TTC549 (cell line): ENCODE results near the gene RALGPS1.
"Not testable (repeated sequence)": the region's sequence is repeated elsewhere in the genome, so short reads cannot be mapped to it uniquely, and the experiment has no call there.

Experiments used
- FAIRE-seq: peaks from 2 replicates; lab custom pipeline; 2012; peaks lifted over from hg19 to GRCh38; lab: Jason Lieb, UNC

The RALGPS1 gene

DNA sequence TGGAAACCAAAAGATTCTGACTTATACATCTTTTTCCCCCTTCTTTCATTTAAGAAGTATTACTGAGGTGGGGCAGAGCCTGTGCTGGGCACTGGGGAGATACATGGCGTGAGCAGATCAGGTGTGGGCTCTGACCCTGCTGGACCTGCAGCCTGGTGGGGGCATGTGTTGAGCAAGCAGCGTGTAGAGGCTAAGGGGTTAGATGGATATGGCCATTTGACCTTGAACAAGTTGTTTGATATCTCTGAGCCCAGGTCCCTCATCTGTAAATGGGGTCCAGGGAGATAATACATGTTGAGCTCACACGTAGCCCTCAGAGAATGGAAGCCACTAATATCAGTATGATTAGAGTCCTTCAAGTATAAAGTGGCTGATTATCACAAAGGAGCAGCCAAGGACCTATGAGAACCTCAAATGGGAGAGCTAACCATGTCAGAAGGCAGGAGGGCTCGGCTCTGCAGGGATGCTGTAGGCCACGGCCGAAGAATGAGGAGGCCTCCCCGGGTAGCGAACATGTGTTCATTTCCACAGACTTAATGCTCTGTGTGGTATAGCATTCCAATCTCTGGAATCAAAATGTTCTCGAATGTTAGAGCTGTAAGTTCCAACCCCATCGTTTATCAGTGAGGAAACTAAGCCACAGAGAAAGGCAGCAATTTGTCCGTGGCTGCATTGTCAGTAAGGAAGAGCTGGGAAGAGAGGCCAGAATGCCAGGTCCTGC is 223.2 kb downstream of the RALGPS1 start:
- FAIRE-seq = no peak

DNA sequence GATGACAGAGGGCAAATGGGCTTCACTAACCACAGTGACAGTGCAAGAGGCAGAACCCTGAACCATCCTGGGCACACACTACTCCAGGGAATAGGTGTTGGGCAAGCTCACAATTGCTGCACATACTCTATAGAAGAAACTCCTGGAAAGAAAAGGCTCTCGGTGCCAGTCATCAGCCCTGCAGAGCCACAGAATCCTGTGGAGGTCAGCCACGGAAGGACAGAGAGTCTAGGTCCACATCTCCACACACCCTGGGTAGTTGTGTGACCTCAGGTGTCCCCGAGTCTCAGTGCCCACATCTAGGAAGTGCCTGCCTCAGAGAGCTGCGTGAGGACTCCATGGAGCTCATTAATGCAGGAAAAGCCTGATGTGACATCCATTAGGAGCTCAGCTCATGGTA is 223.9 kb downstream of the RALGPS1 start:
- no peak for FAIRE-seq

DNA sequence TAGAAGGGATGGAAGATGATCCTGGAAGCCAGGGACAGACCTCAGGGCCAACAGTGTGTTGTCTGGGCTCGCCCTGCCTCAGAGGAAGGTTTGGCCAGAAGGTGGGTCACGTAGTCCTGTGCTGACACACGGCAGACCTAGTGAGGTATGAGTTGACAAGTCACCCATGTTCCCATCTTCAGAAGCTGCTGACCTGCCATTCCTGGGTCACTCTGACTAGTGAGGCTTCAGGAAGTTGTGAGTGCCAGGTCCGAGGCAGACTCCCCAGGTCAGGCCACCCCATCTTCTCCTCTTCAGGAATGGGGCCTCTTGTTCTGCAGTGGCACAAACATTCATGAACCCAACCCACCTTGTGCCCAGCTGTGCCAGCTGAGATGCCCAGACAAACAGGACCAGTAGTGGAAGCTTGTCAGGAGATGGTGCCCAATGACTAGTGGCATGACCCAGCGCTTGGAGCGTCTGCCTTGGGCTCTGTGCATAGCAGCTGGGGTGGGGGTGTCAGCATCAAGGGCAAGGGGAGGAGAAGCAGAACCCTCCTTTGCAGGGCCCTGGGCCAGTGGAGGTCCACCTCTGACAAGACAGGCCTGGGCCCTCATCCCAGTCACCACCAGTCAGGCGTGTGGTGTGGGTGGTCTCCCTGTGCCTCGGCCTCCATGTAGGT is 224.6 kb downstream of the RALGPS1 start:
- no peak for FAIRE-seq

DNA sequence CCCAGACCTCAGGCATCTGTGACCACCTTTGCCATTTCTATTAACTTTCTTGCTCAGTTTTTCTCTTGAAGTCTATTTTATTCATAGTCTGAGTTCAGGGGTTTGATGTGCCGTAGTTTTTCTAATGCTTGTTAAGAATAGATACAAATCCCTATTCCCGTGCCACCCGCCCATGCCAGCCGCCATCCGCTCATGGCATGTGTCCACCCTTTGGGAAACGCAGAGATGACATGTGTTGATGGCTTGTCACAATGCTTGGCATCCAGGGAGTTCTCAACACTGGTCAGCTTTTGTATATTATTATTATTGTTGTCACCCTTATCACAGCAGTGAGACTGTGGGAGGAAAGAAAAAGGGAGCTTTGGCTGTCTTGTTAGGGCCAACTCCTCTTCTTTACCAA is 225.2 kb downstream of the RALGPS1 start:
- FAIRE-seq = no peak

DNA sequence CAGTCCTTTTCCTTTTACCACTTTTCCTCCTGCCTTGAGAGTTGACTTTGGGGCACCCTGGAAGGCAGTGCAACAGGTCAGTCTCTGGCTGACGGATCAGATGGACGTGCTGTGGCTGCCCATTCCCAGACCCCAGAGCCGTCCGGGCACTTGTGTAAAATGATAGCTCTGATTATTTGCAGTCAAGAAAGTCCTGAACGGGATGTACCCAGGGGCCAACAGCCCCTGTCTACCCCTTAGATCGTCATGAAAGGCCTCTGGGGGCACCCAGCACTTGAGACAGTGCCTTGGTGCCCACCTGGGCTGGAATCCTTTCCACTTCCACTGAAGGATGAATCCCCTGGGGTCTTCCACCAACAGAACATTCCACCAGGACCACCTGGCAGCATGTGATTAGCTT is 225.6 kb downstream of the RALGPS1 start:
- FAIRE-seq = no peak

DNA sequence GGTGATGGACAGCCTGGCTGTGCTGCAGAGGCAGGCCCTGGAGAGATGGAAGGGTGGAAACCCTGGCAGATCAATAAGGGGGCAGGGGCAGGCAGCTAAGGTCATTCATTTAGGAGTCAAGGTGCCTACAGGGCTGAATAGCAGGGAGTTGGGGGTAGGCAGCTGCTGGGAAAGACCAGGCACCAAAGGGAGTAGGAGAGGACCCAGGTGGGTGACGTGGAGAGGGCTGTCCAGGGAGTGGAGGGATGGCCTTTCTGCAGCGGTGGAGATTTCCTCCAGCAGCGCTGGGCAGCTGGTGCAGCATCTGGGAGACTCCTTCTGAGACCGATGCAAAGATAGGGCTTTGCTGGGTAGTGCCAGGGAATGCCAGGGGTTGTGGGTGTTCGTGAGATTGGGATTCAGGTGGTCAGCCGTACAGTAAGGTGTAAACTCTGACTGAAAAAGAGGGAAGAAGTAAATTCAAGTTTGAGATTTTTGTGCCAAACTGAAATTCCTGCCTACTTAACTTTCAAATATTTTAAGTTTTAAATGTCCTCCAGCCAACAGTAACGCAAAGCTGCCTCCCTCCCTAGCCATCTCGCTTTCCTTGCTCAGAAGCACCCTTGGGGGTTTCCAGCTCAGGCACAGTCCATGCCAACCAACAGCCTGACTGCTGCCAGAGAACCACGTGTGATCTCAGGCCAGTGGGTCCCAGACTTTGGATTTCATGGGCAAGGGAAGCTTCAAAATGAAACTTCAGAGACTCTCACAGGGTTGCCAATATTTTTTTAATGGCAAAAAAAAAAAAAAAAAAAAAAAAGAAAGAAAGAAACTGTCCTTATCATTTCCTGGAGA is 226.5 kb downstream of the RALGPS1 start:
- FAIRE-seq = no peak

DNA sequence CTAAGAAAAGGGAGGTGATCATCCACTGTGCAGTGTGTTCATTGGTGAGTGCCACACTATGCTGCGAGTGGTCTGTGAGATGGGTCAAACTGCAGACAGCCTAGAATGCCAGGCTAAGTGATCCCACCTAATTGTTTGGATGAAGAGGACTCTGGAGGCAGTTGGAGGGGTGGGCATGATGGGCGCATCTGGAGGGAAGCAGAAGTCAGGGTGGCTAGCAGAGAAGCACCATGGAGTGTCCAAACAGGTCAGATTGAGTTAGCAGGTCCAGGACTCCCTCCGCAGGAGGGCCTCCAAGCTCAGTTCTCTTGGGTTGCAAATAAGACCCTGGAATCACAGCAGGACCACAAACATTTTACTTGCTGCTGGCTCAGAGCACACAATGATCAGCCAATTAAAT is 227.7 kb downstream of the RALGPS1 start:
- no peak for FAIRE-seq

DNA sequence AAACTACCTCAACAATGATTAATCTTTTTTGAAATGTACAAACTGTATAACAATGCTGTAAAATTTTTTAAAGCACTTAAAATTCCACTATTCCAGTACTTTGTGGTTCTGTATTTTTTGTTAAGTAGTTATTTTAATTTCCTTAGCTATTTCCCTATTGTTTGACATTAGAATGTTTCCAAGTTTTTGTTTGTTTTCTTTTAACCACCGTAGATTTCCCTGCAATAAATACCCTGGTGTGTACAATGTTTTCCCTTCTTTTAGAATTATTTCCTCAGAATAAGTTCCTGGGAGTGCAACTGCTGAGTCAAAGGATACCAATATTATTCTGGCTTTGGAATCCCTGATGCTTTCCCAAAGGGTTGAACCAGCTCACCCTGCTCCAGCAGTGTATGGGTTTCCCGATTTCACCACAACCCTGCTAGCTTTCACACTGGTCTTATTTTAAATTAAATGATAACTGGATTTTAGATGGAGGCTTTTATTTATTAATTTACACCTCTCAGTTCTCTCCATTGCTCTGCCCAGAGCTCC is 228.4 kb downstream of the RALGPS1 start:
- FAIRE-seq = no peak

DNA sequence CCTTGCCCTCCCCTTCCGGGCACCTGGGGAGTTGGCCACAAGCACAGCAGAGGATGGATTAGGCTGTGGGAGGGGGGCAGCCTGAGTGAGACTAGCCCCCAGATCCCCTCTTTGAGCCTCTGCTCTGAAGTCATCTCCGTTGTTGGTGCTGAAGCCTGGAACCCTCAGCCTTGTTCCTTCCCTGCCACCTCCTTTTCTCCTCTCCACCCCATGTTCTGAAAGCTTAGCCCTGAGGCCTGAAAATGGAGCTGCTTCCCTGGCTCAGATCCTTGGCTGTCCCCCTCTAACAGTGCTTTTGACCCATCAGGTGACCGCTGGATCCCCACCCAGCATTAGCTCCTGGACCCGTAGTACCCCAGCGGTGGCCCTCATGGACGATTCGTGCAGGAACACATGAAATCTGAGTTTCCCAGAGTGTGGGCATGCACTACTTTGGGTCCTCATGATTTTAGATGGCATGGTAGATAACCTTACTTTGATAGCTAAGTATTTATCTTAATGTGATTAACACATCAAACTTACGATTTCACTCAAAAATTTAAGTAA is 229.4 kb downstream of the RALGPS1 start:
- FAIRE-seq = no peak

DNA sequence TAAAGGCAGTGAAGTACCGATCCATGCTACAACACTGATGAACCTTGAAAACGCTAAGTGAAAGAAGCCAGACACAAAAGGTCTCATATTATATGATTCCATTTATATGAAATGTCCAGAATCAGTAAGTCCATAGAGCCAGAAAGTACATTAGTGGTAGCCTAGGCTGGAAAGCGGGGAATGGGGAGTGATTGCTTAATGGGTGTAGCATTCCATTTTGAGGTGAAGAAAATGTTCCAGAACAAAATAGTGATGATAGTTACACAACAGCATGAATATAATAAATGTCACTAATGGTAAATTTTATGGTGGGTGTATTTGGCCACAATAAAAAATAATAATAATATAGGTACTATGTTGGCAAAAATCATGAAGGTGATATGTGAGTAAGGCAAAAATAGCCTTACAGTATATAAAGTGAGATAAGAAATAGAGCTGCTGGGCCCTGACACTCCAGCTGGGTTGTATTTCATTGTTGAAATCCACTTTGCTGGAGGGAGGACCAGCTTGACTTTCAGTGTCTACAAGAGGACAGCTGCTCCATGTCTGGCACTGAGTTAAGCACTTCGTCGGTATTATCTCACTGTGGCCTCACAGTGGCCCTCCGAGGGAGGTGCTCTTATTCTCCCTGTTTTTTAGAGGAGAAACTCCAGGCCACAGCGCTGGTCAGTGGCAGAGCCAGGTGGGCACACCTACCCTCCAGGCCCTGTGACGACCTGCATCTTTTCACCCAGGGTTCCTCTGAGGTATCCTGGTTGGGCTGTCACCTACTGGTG is 230.3 kb downstream of the RALGPS1 start:
- FAIRE-seq = no peak

DNA sequence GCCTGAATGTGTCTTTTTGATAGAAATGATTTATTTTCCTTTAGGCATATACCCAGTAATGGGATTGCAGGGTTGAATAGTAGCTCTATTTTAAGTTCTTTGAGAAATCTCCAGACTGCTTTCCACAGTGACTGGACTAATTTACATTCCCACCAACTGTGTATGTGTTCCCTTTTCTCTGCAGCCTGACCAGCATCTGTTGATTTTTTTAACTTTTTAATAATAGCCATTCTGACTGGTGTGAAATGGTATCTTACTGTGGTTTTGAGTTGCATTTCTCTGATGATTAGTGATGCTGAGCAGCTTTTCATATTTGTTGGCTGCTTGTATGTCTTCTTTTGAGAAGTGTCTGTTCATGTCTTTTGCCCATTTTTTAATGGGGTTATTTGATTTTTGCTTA is 232.3 kb downstream of the RALGPS1 start:
- not testable (repeated sequence) for FAIRE-seq

DNA sequence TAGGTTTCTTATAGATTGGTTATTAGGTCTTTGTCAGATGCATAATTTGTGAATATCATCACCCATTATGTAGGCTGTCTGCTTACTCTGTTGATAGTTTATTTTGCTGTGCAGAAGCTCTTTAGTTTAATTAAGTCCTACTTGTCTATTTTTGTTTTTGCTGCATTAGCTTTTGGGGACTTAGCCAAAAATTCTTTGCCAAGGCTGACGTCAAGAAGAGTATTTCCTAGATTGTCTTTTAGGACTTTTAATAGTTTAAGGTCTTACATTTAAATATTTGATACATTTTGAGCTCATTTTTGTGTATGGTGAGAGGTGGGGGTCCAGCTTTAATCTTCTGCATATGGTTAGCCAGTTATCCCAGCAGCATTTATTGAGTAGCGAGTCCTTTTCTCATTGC is 232.7 kb downstream of the RALGPS1 start:
- no peak for FAIRE-seq

DNA sequence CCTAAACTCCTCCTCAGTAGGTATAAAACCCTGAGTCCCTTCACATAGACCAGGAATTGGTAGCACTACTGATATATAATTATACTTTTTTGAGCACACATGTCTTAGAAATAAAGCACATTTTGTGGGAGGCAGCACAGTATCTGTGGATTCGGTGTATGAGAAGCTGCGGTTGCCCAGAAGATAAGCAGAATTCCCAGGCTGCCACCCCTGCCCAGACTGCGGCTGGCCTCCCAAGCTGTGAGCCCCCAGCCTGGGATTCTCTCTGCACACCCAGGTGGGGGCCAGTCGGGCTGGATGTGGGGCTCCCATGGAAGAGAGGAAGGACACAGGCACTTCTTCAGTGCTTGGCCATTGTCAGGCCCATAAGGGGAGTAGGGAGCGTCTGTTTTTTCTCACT is 233.4 kb downstream of the RALGPS1 start:
- FAIRE-seq = no peak

DNA sequence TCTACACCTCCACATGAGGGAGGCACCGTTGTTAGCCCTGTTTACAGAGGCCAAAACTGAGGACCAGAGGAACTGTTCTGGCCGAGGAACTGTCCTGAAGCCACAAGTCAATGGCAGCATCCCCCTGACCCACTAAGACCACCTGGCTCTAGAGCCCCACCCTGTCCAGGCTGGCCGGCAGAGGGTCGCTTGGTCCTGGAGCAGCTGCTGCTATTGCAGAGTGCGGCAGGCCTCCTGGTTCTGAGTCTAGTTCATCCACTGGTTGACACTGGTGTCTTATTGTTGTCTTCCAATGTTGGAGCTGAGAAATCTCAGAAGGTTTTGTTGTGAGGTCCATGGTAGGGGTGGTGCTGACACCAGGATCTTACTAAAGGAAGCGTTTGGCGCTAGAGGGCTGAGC is 234.4 kb downstream of the RALGPS1 start:
- FAIRE-seq = no peak

DNA sequence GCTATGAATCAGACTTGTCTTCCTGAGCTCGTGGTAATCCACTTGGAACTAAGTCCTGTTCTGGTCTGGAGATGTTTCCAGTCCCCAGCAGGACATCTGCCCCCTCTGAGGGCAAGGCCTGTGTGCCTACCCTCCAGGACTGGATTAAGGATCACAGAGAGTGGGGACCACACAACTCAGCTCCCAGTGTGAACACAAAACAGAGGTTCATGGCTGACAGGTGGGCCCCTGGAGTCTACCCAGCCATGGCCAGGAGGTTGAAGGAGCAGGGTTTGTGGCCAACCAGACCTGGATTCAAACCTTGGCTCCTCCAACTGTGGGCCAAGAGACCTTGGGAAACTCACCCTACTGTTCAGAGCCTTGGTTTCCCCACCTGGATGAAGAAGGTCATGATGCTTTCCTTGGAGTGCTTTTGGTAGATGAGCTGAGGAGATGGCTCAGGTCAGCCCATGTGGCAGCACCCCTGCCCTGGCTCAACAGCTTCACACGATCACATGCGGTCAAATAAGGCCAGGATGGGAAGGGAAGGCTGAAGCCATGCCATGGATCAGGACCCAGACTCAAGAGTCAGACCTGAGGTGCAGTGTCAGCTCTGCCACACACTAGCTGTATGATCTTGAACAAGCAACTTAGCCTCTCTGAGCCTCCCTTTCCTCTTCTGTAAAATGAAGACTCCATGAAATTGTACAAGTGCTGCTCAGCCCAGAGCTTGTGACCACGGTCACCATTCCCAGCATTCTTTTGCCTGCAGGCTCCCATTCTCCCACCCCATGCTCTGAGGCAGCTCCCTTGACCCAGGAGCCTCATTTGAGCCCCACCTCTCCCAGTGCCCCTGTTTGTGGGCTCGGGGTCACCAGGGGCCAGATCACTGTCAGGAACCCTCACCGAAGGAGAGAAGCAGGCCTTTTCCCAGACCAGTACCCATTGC is 235.1 kb downstream of the RALGPS1 start:
- FAIRE-seq = no peak

DNA sequence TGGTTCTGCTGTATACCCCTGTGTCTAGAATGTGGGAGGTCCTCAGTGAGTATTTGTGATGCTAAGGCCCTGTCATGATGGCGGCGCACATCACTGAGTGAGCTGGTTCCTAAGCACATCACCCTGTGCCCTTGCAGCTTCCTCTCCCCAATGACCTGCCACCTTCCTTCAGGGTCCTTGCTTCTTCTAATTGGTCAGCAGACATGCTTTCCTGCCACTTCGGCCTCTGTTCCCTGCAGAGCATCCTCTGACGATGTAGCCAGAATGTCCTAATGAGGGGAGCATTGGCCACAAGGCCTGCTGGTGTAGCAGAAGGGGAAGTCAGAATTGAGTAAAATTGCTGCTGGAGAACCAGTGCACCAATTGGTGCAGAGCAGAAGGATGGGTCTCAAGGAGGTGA is 238.9 kb downstream of the RALGPS1 start:
- FAIRE-seq = no peak

DNA sequence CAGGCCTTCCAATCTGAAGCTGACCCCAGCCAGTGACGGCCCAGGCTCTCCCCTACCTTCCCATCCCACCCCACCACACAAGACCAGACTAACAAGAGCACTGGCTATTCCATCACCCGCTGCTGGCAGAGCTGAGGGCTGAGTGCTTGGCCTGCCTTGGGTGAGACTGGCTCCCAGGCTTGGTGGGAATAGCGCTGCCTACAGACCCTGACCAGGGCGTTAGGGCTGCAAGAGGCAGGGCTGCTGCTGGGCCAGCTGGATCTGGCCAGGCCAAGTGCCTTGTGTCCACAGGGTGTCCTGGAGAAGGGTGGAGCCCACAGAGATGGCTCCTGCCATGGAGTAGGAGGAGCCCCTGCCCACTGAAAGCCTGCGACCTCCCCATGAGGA is 239.4 kb downstream of the RALGPS1 start:
- no peak for FAIRE-seq

DNA sequence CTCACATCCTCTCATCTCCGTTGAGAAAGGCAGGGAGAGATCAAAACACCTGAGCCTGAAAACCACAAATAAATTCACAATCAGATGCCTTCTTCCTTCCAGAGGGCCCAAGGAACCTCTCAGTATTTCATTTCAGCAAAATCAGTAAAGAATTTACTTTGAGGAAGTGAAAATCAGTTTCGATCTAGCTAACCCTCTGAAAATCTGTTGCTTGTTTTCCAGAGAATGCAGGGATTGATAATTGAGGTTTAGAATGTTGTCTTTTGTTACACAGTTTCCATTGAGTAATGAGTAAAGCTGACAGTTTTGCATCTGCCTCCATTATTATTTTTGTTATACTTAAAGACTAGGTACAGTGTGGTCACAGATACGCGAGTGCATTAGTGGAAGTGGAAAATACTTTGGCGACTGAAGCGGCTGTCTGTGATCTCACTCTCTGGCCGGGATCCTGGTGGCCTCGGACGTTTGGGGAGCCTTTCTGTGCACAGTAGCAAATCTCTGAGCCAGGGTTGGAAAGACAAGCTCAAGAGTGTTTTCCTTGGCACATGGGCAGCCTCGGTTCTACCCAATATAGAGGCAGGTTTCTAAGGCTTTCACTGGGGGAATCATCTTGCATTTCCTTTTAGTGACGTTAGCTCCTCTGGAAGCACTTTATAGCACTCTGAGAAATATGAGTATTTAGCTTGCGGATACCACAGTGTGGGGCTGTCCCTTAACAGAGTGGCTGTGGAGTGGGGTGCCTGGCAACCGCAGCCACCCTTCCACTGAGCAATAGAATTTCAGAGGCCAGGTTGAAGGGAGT is 240.0 kb downstream of the RALGPS1 start:
- no peak for FAIRE-seq

DNA sequence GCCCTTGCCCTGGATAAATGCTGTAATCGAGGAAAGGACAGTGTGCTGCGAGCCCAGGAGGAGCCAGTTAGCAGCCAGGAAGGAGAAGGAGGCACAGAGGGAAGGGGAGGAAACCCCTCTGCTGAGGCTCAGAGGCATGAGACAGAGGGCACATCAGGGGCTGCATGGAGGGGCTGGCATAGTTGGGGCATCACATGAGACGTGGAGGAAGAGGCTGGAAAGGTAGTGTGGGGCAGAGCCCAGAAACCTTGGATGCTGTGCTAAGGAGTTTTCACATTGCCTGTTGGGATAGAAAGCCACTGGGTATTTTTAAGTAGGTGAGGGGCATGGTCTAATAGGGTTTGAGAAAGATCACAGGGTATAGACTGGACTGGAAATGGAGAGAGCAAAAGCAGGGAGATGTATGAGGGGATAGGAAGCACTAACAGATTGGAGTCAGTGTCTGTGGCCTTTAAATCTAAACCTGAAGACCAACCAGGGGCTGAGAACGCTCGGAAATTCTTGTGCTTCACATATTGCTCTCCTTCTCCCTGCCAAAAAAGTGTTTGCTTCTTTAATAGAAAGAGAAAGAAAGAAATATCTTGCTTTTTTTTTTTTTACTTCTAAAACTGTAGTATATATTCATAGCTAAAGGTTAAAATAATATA is 240.9 kb downstream of the RALGPS1 start:
- FAIRE-seq = no peak
